ENCODE data around the gene NELFCD. TPM values are rescaled to one million over a fixed set of nuclear protein-coding genes. Genes with fewer than 3 reads are reported as not detected.
"Not testable (repeated sequence)": the region's sequence is repeated elsewhere in the genome, so short reads cannot be mapped to it uniquely, and the experiment has no call there.

The NELFCD gene
- total RNA-seq, 4 donors from 2014 or later, result 44.7 to 63.5 (median 53.4) TPM

GRCh38 chr20:58944610-58945009 is 36.4 kb upstream of the NELFCD start:
- DNase-seq (ENCODE audit: low spot score) (no peak), ATAC-seq (ENCODE audit: low FRiP score) (no peak)
- no peak for TF ChIP-seq CTCF (IDR thresholded peaks at IDR 0.05)

- no peak for ATAC-seq (ENCODE audit: low FRiP score)
- DNase-seq (ENCODE audit: low spot score), result no peak
- TF ChIP-seq CTCF (IDR thresholded peaks at IDR 0.05), result no peak
Observed at GRCh38 chr20:58945965-58946631, 35.0 kb upstream of the NELFCD start.

- ATAC-seq (ENCODE audit: low FRiP score); DNase-seq (ENCODE audit: low spot score): not testable (repeated sequence)
Observed at GRCh38 chr20:58947797-58948388, 33.2 kb upstream of the NELFCD start.

- ATAC-seq (ENCODE audit: low FRiP score) (no peak), DNase-seq (ENCODE audit: low spot score) (no peak)
- TF ChIP-seq CTCF (IDR thresholded peaks at IDR 0.05), result no peak
Observed at GRCh38 chr20:58950603-58951002, 30.5 kb upstream of the NELFCD start.

GRCh38 chr20:58953050-58953449 is 28.0 kb upstream of the NELFCD start:
- no peak for TF ChIP-seq CTCF (IDR thresholded peaks at IDR 0.05)
- ATAC-seq (ENCODE audit: low FRiP score) (no peak), DNase-seq (ENCODE audit: low spot score) (no peak)

GRCh38 chr20:58956078-58956477 is 25.0 kb upstream of the NELFCD start:
- no peak for TF ChIP-seq CTCF (IDR thresholded peaks at IDR 0.05)
- ATAC-seq (ENCODE audit: low FRiP score) (no peak), DNase-seq (ENCODE audit: low spot score) (no peak)

- TF ChIP-seq CTCF (IDR thresholded peaks at IDR 0.05), result no peak
- no peak for ATAC-seq (ENCODE audit: low FRiP score)
- DNase-seq (ENCODE audit: low spot score), result no peak
Observed at GRCh38 chr20:58959652-58960051, 21.4 kb upstream of the NELFCD start.

Measured in omental fat pad (tissue), 4 donors.